ENCODE results near the gene NXF1.

NXF1 gene

DNA sequence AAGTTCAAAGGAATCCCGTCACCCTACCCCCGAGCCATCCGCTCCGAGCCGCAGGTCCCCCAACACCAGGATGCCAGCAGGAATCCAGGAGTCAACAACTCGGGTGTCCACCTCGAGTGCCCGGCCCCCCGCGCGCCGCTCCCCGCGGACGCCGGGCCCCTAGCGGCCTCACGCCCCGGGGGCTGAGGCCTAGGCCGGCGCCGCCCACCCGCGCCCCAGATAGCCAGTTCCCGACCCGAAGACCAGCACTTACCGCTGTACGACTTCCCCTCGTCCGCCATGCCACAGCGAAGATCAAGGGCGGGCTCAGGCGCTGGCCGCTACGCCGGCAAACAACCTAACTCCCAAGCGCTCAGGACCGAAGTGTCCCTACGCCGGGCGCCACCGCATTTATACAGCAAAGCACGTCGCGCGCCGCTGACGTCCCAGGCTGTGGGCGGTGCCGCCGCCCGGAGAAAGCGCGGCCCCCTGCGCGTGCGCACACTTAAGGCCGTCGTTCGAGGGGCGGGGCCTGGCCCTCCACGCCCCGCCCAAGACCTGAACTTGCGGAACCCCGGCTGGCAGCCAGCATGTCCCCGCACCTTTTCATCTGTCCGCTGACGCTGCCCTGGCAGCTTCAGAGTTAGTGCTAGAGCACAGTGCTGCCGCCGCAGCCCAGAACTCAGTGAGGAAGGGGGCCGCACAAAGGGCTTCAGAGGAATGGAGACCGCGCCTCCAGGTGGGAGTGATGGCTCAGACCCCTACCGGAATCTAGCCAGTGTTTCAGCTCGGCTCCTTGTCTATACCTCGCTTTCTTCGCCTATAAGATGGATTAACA is at the start of gene NXF1:
NXF1 (minus strand) TSS at position 365 of the 817 bp plus-strand sequence; CDS start at position 281, 84 bp downstream.
- DNase-seq (ENCODE audit: extremely low spot score), result peak; percentile 99
- ChIA-PET POLR2A (interaction anchor here (0.8 to 3.5 kb wide), 19 partner anchors 8 to 78 kb away, joined by 3 to 43 read pairs (median 5); partner anchors contain the start of genes HNRNPUL2, SLC3A2, STX5 and TAF6L), CTCF (no interaction called here)
- no peak for TF ChIP-seq TARDBP (IDR thresholded peaks at IDR 0.05)
- TF ChIP-seq ARNT (IDR thresholded peaks at IDR 0.05), result no peak
- no peak for TF ChIP-seq FOXK2 (IDR thresholded peaks at IDR 0.05)
- TF ChIP-seq CTBP1 (IDR thresholded peaks at IDR 0.05; ENCODE audit: borderline replicate concordance), result no peak
- TF ChIP-seq NFRKB (IDR thresholded peaks at IDR 0.05), result no peak
- no peak for TF ChIP-seq ZNF384 (IDR thresholded peaks at IDR 0.05)
- TF ChIP-seq ELF4 (IDR thresholded peaks at IDR 0.05), result peak; percentile 91
- TF ChIP-seq LEF1 (IDR thresholded peaks at IDR 0.05; ENCODE audit: borderline replicate concordance), result peak; percentile 94
- TF ChIP-seq FOXM1 (IDR thresholded peaks at IDR 0.05; ENCODE audit: borderline replicate concordance), result peak; percentile 55; the same call in 1 of the 2 replicates
- no peak for TF ChIP-seq FOXA1 (IDR thresholded peaks at IDR 0.05)
- no peak for TF ChIP-seq BHLHE40 (IDR thresholded peaks at IDR 0.05; ENCODE audit: borderline replicate concordance)
- TF ChIP-seq HDGF (IDR thresholded peaks at IDR 0.05; ENCODE audit: borderline replicate concordance), result no peak
- no peak for TF ChIP-seq L3MBTL2 (conservative IDR thresholded peaks at IDR 0.05)
- TF ChIP-seq SUZ12 (IDR thresholded peaks at IDR 0.05), result no peak
- TF ChIP-seq, protein P1, sequence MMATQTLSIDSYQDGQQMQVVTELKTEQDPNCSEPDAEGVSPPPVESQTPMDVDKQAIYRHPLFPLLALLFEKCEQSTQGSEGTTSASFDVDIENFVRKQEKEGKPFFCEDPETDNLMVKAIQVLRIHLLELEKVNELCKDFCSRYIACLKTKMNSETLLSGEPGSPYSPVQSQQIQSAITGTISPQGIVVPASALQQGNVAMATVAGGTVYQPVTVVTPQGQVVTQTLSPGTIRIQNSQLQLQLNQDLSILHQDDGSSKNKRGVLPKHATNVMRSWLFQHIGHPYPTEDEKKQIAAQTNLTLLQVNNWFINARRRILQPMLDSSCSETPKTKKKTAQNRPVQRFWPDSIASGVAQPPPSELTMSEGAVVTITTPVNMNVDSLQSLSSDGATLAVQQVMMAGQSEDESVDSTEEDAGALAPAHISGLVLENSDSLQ (IDR thresholded peaks at IDR 0.05), result no peak
- TF ChIP-seq SP1 (IDR thresholded peaks at IDR 0.05), result no peak

DNA sequence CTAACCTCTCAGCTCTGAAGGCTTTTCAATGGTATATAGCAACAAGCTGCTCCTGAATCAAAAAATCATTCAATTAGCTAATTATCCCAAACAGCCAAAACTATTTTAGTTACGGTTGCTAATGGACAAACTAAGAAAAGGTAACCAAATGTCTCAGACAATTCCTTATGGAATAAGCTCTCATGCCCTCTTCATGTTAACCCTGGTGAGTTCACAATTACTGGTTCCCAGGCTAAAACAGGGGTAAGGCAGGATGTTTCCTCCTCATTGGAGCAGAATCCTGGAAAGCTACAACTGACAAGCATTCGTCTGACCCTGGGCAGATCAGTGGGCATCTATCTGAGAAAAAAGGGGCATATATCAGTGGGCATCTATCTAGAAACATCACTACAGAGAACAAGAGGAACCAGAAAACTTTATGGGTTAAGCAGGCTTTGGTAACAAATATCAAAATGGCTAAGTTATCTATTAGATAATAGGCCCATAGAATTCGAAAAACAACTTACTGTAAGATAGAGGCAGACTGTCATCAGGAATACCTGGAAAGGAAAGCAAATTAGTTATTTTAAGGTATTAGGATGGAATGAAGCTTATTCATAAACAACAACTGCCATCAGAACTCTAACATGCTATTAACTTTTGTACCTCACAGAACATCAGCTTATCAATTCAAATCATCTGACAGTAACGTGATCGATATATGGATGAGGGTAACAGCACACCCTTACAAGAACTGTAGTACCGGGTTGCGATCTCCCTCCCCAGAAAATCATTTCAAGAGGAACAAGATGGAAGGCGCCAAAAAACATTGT is 49.0 kb upstream of the NXF1 start:
- TF ChIP-seq SUZ12 (IDR thresholded peaks at IDR 0.05) (no peak), FOXK2 (IDR thresholded peaks at IDR 0.05) (no peak), LEF1 (IDR thresholded peaks at IDR 0.05; ENCODE audit: borderline replicate concordance) (no peak), FOXA1 (IDR thresholded peaks at IDR 0.05) (no peak), ZNF384 (IDR thresholded peaks at IDR 0.05) (no peak), CTBP1 (IDR thresholded peaks at IDR 0.05; ENCODE audit: borderline replicate concordance) (no peak), ARNT (IDR thresholded peaks at IDR 0.05) (no peak), ELF4 (IDR thresholded peaks at IDR 0.05) (no peak), BHLHE40 (IDR thresholded peaks at IDR 0.05; ENCODE audit: borderline replicate concordance) (no peak), HDGF (IDR thresholded peaks at IDR 0.05; ENCODE audit: borderline replicate concordance) (no peak)
- TF ChIP-seq, protein P1 (IDR thresholded peaks at IDR 0.05), result no peak
- no peak for DNase-seq (ENCODE audit: extremely low spot score)
- POLR2A ChIA-PET, result interaction anchor here (1.0 to 9.9 kb wide), 18 partner anchors 9 to 436 kb away, joined by 3 to 331 read pairs (median 18); partner anchors contain the start of genes BSCL2, GNG3, HNRNPUL2 and SLC3A2

DNA sequence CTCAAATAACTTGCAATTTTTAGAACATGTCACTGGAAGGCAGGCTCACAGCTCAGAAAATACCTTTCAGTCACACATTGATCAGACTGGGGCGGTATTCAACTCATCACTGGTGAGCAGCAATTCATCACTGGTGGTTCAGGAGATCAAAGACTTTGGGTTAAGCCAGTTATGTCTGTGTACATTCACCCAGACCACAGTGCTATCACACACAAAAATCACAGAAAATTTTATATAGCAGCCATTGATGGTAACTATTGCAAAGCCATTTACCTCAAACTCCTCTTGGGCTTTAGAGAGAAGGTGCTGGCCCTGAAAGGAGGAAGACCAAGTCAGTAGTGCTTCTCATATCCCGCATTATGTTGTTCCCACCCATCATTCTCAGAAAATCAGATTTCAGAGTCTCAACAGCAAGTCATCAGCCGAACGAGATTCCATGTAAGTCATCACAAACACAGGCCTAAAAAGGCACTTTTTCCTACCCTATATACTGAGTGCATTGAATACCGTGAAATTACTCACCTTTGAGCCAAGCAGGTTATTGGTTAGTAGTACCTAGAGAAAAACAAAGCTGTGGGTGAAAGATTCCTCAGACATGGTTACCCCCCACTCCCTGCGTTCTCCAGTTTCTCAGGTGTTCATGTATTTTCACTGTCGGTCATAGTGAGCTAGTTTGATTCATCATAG is 48.2 kb upstream of the NXF1 start:
- CTCF ChIA-PET, result interaction anchor here (0.5 to 1.0 kb wide), 3 partner anchors 61 to 172 kb away, joined by 3 to 6 read pairs (median 3); no protein-coding TSS in a partner anchor
- TF ChIP-seq NFRKB (IDR thresholded peaks at IDR 0.05), result 0 out of 2 replicates have a peak, but pooled peaks have one; percentile 31
- no peak for TF ChIP-seq FOXA1 (IDR thresholded peaks at IDR 0.05)
- no peak for DNase-seq (ENCODE audit: extremely low spot score)
- POLR2A ChIA-PET, result interaction anchor here (1.0 to 9.9 kb wide), 14 partner anchors 9 to 436 kb away, joined by 3 to 331 read pairs (median 43); partner anchors contain the start of genes BSCL2, GNG3, HNRNPUL2 and SLC3A2

More for the DNA sequence above, 49.0 kb upstream of the NXF1 start:
- CTCF ChIA-PET, result interaction anchor here (0.9 to 1.0 kb wide), 2 partner anchors 62 to 68 kb away, joined by 3 to 6 read pairs; no protein-coding TSS in a partner anchor

DNA sequence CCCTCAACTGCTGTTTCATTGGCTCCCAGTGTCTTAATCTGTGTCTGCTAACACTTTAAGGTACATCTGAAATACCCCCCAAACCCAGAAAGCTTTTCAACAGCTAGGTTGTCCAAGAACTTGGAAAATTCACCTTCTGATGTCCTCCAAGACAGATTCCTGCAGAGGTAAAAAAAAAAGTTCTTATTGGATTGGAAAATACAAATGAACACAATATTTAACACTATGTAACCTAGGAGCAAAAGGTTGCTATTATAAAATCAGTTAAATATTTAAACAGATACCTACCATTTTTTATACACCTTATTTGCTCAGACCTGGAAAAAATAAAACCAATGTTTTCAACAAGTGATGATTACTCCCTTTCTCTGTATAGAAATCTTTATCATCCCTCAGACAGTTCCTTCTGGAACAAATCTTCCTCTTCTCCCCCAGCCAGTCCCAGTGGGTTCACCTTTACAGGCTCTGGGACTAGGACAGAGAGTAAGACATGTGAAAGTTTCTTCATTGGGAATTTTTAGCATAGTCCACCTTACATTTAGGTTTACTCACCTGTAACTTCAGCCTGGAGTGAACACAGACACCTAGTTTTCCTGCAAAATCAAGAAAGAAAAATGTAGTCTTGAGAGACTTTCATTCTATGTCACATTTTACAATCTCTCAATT is 47.4 kb upstream of the NXF1 start:
- DNase-seq (ENCODE audit: extremely low spot score), result no peak
- TF ChIP-seq L3MBTL2 (conservative IDR thresholded peaks at IDR 0.05) (no peak), BHLHE40 (IDR thresholded peaks at IDR 0.05; ENCODE audit: borderline replicate concordance) (no peak), ZNF384 (IDR thresholded peaks at IDR 0.05) (no peak), ARNT (IDR thresholded peaks at IDR 0.05) (no peak), SP1 (IDR thresholded peaks at IDR 0.05) (no peak), HDGF (IDR thresholded peaks at IDR 0.05; ENCODE audit: borderline replicate concordance) (no peak), FOXA1 (IDR thresholded peaks at IDR 0.05) (no peak), FOXM1 (IDR thresholded peaks at IDR 0.05; ENCODE audit: borderline replicate concordance) (no peak), CTBP1 (IDR thresholded peaks at IDR 0.05; ENCODE audit: borderline replicate concordance) (no peak), TARDBP (IDR thresholded peaks at IDR 0.05) (no peak), SUZ12 (IDR thresholded peaks at IDR 0.05) (no peak), LEF1 (IDR thresholded peaks at IDR 0.05; ENCODE audit: borderline replicate concordance) (no peak)
- CTCF ChIA-PET, result no interaction called here
- POLR2A ChIA-PET, result interaction anchor here (1.0 to 9.9 kb wide), 10 partner anchors 9 to 188 kb away, joined by 3 to 331 read pairs (median 8); partner anchors contain the start of genes C11orf98, CSKMT, SLC3A2 and TMEM179B

All from HEK293T (cell line).